Ascending aorta (tissue), 2 donors: ENCODE results near the gene EGFR. TPM values are rescaled to one million over a fixed set of nuclear protein-coding genes. Genes with fewer than 3 reads are reported as not detected.

Source experiments
- DNase-seq, 2 donors: peaks; one replicate each; pipeline ENCODE4 v3.0.0-alpha.2; 2019; ENCODE audit warnings: low spot score in 2 of 2
- H3K27ac ChIP-seq, 2 donors: fragments of 200-600 bp; sonication (generic); one replicate each; pipeline ENCODE4 v1.5.1; 2016 to 2017; ENCODE audit warnings: mild to moderate bottlenecking in 1 of 2
- H3K27me3 ChIP-seq: fragments of 200-600 bp; sonication (generic); one replicate; pipeline ENCODE4 v1.5.1; 2017
- H3K36me3 ChIP-seq, 2 donors: fragments of 200-600 bp; sonication (generic); one replicate each; pipeline ENCODE4 v1.5.1; 2016
- H3K4me1 ChIP-seq, 2 donors: fragments of 200-600 bp; sonication (generic); one replicate each; pipeline ENCODE4 v1.5.1; 2016 to 2017; ENCODE audit warnings: mild to moderate bottlenecking in 1 of 2
- H3K4me3 ChIP-seq, 2 donors: fragments of 200-600 bp; sonication (generic); one replicate each; pipeline ENCODE4 v1.5.1; 2016 to 2017; ENCODE audit warnings: mild to moderate bottlenecking in 1 of 2
- H3K9me3 ChIP-seq, 2 donors: fragments of 200-600 bp; sonication (generic); one replicate each; pipeline ENCODE4 v1.5.1; 2016
- intact Hi-C: fragments of 100-400 bp; cut with DNase I; formaldehyde crosslinking; loops from one replicate; pipeline ENCODE4 v1.15.1; 2023
- total RNA-seq: library from RNA; depleted of rRNA; stranded (reverse); fragments of >200 nt; gene quantifications from one replicate; pipeline ENCODE4 v1.1.0, GENCODE V29; 2016
- TF ChIP-seq, protein P1 (sequence below), 3 experiments: fragments of 200-600 bp in 2 of 3; fragments of 450-650 bp in 1 of 3; sonication (generic) in 2 of 3; IDR thresholded peaks; one replicate each; pipeline ENCODE4 v1.5.1; 2016 to 2019; ENCODE audit warnings: antibody characterized with exemption in 3 of 3, mild to moderate bottlenecking in 1 of 3, moderate library complexity in 1 of 3

The EGFR gene
- total RNA-seq, 1 donor from 2014 or later, result 33.8 TPM

DNA sequence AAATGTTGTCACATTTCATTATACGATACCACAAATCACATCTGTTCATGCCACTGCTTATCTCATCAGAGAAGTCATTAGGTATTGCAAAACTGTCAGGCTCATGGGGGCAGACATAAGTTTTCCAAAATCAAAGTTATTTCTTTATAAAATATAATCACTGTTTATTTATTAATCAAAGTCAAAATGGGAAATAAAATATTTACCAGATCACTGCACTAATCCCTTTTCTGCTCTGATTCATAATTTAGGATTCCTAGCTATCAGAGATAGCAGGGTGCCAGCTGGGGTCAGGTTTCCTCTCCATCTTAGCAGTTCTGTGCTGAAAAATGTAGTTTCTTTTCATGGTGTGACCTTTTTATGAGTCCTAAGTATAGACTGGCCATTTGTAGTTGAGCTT, 228.6 kb downstream of the EGFR start:
- H3K36me3 ChIP-seq, result no peaks in the 10 kb centered on the region
- TF ChIP-seq, protein P1, sequence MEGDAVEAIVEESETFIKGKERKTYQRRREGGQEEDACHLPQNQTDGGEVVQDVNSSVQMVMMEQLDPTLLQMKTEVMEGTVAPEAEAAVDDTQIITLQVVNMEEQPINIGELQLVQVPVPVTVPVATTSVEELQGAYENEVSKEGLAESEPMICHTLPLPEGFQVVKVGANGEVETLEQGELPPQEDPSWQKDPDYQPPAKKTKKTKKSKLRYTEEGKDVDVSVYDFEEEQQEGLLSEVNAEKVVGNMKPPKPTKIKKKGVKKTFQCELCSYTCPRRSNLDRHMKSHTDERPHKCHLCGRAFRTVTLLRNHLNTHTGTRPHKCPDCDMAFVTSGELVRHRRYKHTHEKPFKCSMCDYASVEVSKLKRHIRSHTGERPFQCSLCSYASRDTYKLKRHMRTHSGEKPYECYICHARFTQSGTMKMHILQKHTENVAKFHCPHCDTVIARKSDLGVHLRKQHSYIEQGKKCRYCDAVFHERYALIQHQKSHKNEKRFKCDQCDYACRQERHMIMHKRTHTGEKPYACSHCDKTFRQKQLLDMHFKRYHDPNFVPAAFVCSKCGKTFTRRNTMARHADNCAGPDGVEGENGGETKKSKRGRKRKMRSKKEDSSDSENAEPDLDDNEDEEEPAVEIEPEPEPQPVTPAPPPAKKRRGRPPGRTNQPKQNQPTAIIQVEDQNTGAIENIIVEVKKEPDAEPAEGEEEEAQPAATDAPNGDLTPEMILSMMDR (IDR thresholded peaks at IDR 0.05), result no peak
- H3K9me3 ChIP-seq, result no peaks in the 10 kb centered on the region
- DNase-seq, result no peak
- H3K4me3 ChIP-seq, result no peak overlapping the region
- no peak overlapping the region for H3K27ac ChIP-seq
- no peaks in the 10 kb centered on the region for H3K27me3 ChIP-seq
- intact Hi-C loops, result no loop called here
- H3K4me1 ChIP-seq, result no peaks in the 10 kb centered on the region

DNA sequence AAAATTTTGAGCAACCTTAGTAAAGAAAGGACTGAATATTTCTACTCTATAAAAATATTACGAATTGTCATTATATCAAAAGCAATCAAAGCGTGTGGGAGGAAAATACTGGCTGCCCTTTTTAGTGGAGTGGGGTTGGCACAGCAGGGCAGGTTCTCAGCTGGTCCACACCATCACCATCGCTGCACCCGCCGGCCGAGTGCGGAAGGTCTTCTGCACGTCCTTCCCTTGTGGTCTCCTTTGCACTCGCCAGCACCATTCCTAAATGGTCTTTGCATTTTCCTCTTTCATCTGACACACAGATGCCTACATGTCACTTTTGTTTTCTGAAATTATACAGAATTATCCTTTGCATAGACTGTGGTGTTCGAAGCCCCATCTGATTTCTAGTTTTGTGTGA, 229.7 kb downstream of the EGFR start:
- no peaks in the 10 kb centered on the region for H3K36me3 ChIP-seq
- H3K27me3 ChIP-seq, result no peaks in the 10 kb centered on the region
- H3K4me1 ChIP-seq, result no peaks in the 10 kb centered on the region
- H3K4me3 ChIP-seq, result no peak overlapping the region
- TF ChIP-seq, protein P1 (IDR thresholded peaks at IDR 0.05), result no peak
- no peaks in the 10 kb centered on the region for H3K9me3 ChIP-seq
- intact Hi-C loops, result no loop called here
- no peak overlapping the region for H3K27ac ChIP-seq
- DNase-seq, result no peak

DNA sequence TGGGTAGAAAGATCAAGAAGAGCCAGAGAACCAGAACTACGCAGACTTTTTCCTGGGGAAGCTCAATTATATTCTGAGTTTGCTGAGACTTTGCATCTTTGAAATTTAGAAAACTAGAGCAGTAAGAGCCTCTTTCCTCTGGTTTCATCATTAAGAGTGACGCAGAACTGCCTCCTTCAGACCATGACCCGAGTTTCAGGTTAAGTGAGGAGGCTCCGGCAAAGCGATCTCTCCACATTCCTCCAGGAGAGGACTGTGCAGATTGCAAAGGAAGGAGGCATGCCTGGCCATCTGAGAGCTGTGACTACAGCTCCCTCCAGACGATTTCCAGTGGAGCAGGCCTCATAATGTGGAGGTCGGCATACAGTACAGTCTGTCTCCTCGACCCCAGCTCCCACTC, 230.5 kb downstream of the EGFR start:
- no peak overlapping the region for H3K27ac ChIP-seq
- H3K4me3 ChIP-seq, result no peak overlapping the region
- TF ChIP-seq, protein P1 (IDR thresholded peaks at IDR 0.05), result no peak
- H3K9me3 ChIP-seq, result no peaks in the 10 kb centered on the region
- peaks cover 0 to 1% of the 10 kb centered on the region in 2 donors for H3K4me1 ChIP-seq
- H3K27me3 ChIP-seq, result no peaks in the 10 kb centered on the region
- no peaks in the 10 kb centered on the region for H3K36me3 ChIP-seq
- intact Hi-C loops, result no loop called here
- no peak for DNase-seq

DNA sequence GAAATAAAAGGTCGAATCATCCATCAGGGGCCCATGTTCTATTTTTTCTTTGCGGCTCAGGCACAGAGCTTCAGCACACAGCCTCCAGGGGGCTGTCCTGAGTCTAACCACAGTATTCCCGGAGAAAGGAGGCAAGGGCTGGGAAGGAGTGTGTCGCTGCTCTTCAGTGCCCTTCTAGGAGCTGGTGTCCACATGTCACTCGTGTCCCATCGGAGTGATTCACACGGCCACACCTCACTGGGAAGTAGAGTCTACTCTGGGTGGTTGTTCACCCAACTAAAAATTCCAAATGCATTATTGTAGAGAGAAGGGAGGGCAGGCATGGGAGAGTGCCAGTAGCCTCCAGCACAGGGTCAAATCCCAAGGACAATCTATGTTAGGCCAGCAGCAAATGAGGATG, 231.5 kb downstream of the EGFR start:
- Histone ChIP-seq H3K36me3 (no peaks in the 10 kb centered on the region), H3K9me3 (no peaks in the 10 kb centered on the region), H3K27me3 (no peaks in the 10 kb centered on the region), H3K4me3 (no peak overlapping the region), H3K4me1 (peaks cover 0 to 7% of the 10 kb centered on the region in 2 donors), H3K27ac (no peak overlapping the region)
- no peak for DNase-seq
- intact Hi-C loops, result loop anchor here (10.0 kb wide), 2 partner anchors 186 to 316 kb away; no protein-coding TSS in a partner anchor
- TF ChIP-seq, protein P1 (IDR thresholded peaks at IDR 0.05), result peak in 2 of 3 experiments; percentile 21 to 29

DNA sequence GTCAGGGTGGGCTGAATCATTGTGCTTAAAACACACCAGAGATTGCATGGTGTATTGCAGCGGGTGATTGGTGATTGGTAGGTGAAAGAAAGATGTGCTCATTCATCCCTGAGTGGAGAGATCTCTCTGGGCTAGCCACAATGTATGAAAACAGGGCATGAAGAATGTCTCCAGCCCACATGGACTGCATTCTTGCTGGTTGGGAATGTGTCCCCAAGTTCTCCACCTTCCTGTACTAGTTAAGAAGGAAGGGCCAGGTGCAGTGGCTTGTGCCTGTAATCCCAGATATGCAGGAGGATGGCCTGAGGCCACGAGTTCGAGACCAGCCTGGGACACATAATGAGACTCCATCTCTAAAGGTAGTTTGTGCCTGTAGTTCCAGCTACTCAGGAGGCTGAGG, 232.5 kb downstream of the EGFR start:
- Histone ChIP-seq H3K9me3 (no peaks in the 10 kb centered on the region), H3K36me3 (no peaks in the 10 kb centered on the region), H3K4me1 (peaks cover 0 to 7% of the 10 kb centered on the region in 2 donors), H3K27ac (no peak overlapping the region), H3K4me3 (no peak overlapping the region), H3K27me3 (no peaks in the 10 kb centered on the region)
- TF ChIP-seq, protein P1 (IDR thresholded peaks at IDR 0.05), result no peak
- intact Hi-C loops, result loop anchor here (10.0 kb wide), 2 partner anchors 187 to 317 kb away; no protein-coding TSS in a partner anchor
- no peak for DNase-seq

DNA sequence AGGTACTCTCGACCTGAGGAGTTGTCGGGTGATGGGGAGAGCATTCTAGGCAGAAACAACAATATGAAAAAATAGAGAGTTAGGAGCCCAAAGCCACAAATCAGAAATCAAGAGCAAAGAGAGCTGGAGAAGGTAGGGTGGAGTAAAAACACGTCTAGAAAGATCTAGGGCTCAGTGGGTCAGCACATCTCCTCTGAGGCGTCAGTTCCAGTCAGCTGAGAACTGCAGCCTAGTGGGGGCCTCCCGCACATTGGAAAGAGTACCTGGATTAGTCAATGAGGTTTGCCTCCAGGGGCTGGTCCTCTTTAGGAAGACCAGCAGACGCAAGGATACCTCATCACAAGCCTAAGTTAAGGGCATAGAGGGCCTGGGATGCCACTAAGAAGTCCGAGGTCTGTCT, 233.1 kb downstream of the EGFR start:
- TF ChIP-seq, protein P1 (IDR thresholded peaks at IDR 0.05), result no peak
- no peak for DNase-seq
- no peak overlapping the region for H3K4me3 ChIP-seq
- H3K9me3 ChIP-seq, result no peaks in the 10 kb centered on the region
- no peak overlapping the region for H3K27ac ChIP-seq
- no peaks in the 10 kb centered on the region for H3K36me3 ChIP-seq
- peaks cover 0 to 7% of the 10 kb centered on the region in 2 donors for H3K4me1 ChIP-seq
- H3K27me3 ChIP-seq, result no peaks in the 10 kb centered on the region
- intact Hi-C loops, result loop anchor here (10.0 kb wide), 2 partner anchors 187 to 317 kb away; no protein-coding TSS in a partner anchor
